B cell (primary cell): ENCODE results near the gene RWDD4. TPM values are rescaled to one million over a fixed set of nuclear protein-coding genes. Genes with fewer than 3 reads are reported as not detected.

ENCODE experiments used
- ATAC-seq: fragments of 200-7000 bp; cut with Tn5 transposase; one replicate; pipeline ENCODE4 v1.10.0; 2021; ENCODE audit warnings: low read depth, mild to moderate bottlenecking, moderate number of reproducible peaks, moderate library complexity
- CTCF ChIA-PET: fragments of 350-600 bp; sonication (Branson Sonifier 250); formaldehyde crosslinking; loops from one replicate; lab custom pipeline; 2021; ENCODE audit warnings: antibody characterized with exemption, inconsistent platforms; lab: Charles Lee
- POLR2A ChIA-PET: fragments of 350-600 bp; sonication (Branson Sonifier 250); formaldehyde crosslinking; loops from one replicate; lab custom pipeline; 2021; ENCODE audit warnings: antibody characterized with exemption; lab: Charles Lee
- DNase-seq: peaks from one replicate; pipeline ENCODE4 v3.0.0; 2013
- H2AFZ ChIP-seq: 2 replicates; pipeline ENCODE4 v1.6.1; 2012; ENCODE audit warnings: mild to moderate bottlenecking, low read depth, low read length; ENCODE audit not compliant: insufficient read depth, poor library complexity, severe bottlenecking
- H3K27ac ChIP-seq, 2 donors: 1 replicate in 1 of 2; 2 replicates in 1 of 2; pipeline ENCODE4 v1.5.1; 2012 to 2013; ENCODE audit warnings: low read length in 2 of 2, mild to moderate bottlenecking in 2 of 2, moderate library complexity in 1 of 2
- H3K27me3 ChIP-seq, 4 experiments: fragments of 200-600 bp in 1 of 4; sonication (generic) in 1 of 4; replicated peaks in 1 of 4; 1 replicate in 2 of 4; 2 replicates in 2 of 4; pipeline versions ENCODE4 v1.6.1 to v1.7.0; 2013 to 2016; ENCODE audit warnings: low read length in 3 of 4, mild to moderate bottlenecking in 2 of 4, mixed read lengths in 1 of 4, moderate library complexity in 1 of 4; ENCODE audit not compliant: insufficient read depth in 4 of 4, control insufficient read depth in 3 of 4; ENCODE audit errors: control extremely low read depth in 1 of 4
- H3K36me3 ChIP-seq, 2 experiments: replicated peaks in 1 of 2; 1 replicate in 1 of 2; 2 replicates in 1 of 2; pipeline versions ENCODE4 v1.6.1 to v1.7.1; 2013; ENCODE audit warnings: low read length in 1 of 2; ENCODE audit not compliant: insufficient read depth in 2 of 2, control insufficient read depth in 1 of 2; ENCODE audit errors: control extremely low read depth in 1 of 2, extremely low read depth in 1 of 2
- H3K4me1 ChIP-seq, 2 donors: fragments of 200-600 bp in 1 of 2; sonication (generic) in 1 of 2; 1 replicate in 1 of 2; 2 replicates in 1 of 2; pipeline versions ENCODE4 v1.5.1 to v1.6.1; 2013 to 2017; ENCODE audit warnings: low read length in 2 of 2; ENCODE audit not compliant: control insufficient read depth in 2 of 2, insufficient read depth in 2 of 2
- H3K4me2 ChIP-seq: replicated peaks from 2 replicates; pipeline ENCODE3; 2012; ENCODE audit warnings: mild to moderate bottlenecking, low read depth, low read length; ENCODE audit not compliant: poor library complexity, severe bottlenecking
- H3K4me3 ChIP-seq, 5 experiments: fragments of 200-600 bp in 1 of 5; sonication (generic) in 1 of 5; 1 replicate in 3 of 5; 2 replicates in 2 of 5; pipeline versions ENCODE4 v1.5.1 to v1.7.0; 2011 to 2016; ENCODE audit warnings: low read length in 4 of 5, mild to moderate bottlenecking in 4 of 5, low read depth in 2 of 5, control low read depth in 1 of 5, moderate library complexity in 1 of 5; ENCODE audit not compliant: insufficient read depth in 1 of 5; ENCODE audit errors: control extremely low read depth in 1 of 5, extremely low read depth in 1 of 5
- H3K79me2 ChIP-seq: fragments of 200-600 bp; sonication (generic); one replicate; pipeline ENCODE4 v1.6.0; 2016; ENCODE audit warnings: low read length; ENCODE audit not compliant: control insufficient read depth, insufficient read depth
- H3K9ac ChIP-seq: fragments of 200-600 bp; sonication (generic); 2 replicates; pipeline ENCODE4 v1.6.1; 2017; ENCODE audit warnings: mild to moderate bottlenecking, low read length, moderate library complexity
- H3K9me3 ChIP-seq, 3 donors: one replicate each; pipeline versions ENCODE4 v1.6.1 to v1.7.1; 2013; ENCODE audit warnings: low read length in 2 of 3; ENCODE audit not compliant: control insufficient read depth in 2 of 3, insufficient read depth in 1 of 3; ENCODE audit errors: control extremely low read depth in 1 of 3
- H4K20me1 ChIP-seq: 2 replicates; pipeline ENCODE4 v1.6.0; 2012; ENCODE audit warnings: mild to moderate bottlenecking, low read length; ENCODE audit not compliant: insufficient read depth, control insufficient read depth, poor library complexity, severe bottlenecking
- H3K27ac Mint-ChIP-seq: one replicate; pipeline ENCODE4 v1.8.0; 2021; ENCODE audit warnings: mixed read lengths
- H3K27me3 Mint-ChIP-seq: one replicate; pipeline ENCODE4 v1.8.0; 2021; ENCODE audit warnings: mixed read lengths
- H3K4me1 Mint-ChIP-seq: one replicate; pipeline ENCODE4 v1.8.0; 2021; ENCODE audit warnings: mixed read lengths
- H3K4me3 Mint-ChIP-seq: one replicate; pipeline ENCODE4 v1.8.0; 2021; ENCODE audit warnings: mixed read lengths
- H3K9me3 Mint-ChIP-seq: one replicate; pipeline ENCODE4 v1.8.0; 2022; ENCODE audit warnings: mixed read lengths; ENCODE audit not compliant: insufficient read depth
- CTCF ChIP-seq: fragments of 200-600 bp; IDR thresholded peaks from one replicate; pipeline ENCODE4 v1.8.0; 2022; ENCODE audit warnings: antibody characterized with exemption, mild to moderate bottlenecking
- EZH2 ChIP-seq: IDR thresholded peaks from 2 replicates; pipeline ENCODE4 v1.6.1; 2012; ENCODE audit warnings: borderline replicate concordance, low read depth, mild to moderate bottlenecking, moderate library complexity, low read length; ENCODE audit not compliant: insufficient read depth, poor library complexity, severe bottlenecking
- intact Hi-C: fragments of 100-400 bp; cut with micrococcal nuclease; formaldehyde crosslinking; loops from one replicate; pipeline ENCODE4 v1.10.0; 2022
- polyA plus RNA-seq: library from polyadenylated mRNA; depleted of rRNA; stranded (reverse); fragments of >200 nt; gene quantifications from 2 replicates; pipeline ENCODE4 v1.2.3, GENCODE V29; 2012
- total RNA-seq, 2 donors: library from RNA; stranded (reverse); fragments of 120-200 nt in 1 of 2; gene quantifications; 1 replicate in 1 of 2; 2 replicates in 1 of 2; pipeline versions ENCODE4 v1.2.3 to v1.2.4, GENCODE V29; 2013 to 2022

Gene RWDD4
- total and polyA plus RNA-seq, 2 donors (not counting 1 experiment from before 2014, with no cell fraction given), result 3.0 to 16.3 TPM

- H3K36me3 ChIP-seq, result peaks cover 13 to 86% of the 10 kb centered on the region in 2 experiments
- no peaks in the 10 kb centered on the region for H4K20me1 ChIP-seq
- ChIA-PET POLR2A (no interaction called here), CTCF (interaction anchor here (0.5 kb wide), 1 partner anchor 211 kb away, joined by 3 read pairs; no protein-coding TSS in a partner anchor)
- ATAC-seq, result no peak
- DNase-seq, result no peak
- no peaks in the 10 kb centered on the region for H3K27me3 Mint-ChIP-seq
- no peak overlapping the region for H2AFZ ChIP-seq
- H3K27ac ChIP-seq, result no peak overlapping the region
- H3K4me3 ChIP-seq, result no peak overlapping the region
- no peak overlapping the region for H3K27ac Mint-ChIP-seq
- no peaks in the 10 kb centered on the region for H3K9me3 Mint-ChIP-seq
- H3K79me2 ChIP-seq, result no peaks in the 10 kb centered on the region
- TF ChIP-seq EZH2 (no peak), CTCF (no peak)
- intact Hi-C loops, result no loop called here
- no peak overlapping the region for H3K4me2 ChIP-seq
- H3K4me3 Mint-ChIP-seq, result no peak overlapping the region
- no peak overlapping the region for H3K9ac ChIP-seq
- H3K27me3 ChIP-seq, result no peaks in the 10 kb centered on the region
- no peaks in the 10 kb centered on the region for H3K4me1 Mint-ChIP-seq
- H3K4me1 ChIP-seq, result no peaks in the 10 kb centered on the region
- H3K9me3 ChIP-seq, result peaks cover 0 to 4% (median 0%) of the 10 kb centered on the region in 3 donors
Measured at GRCh38 chr4:183698909-183699308, 39.9 kb upstream of the RWDD4 start.

GRCh38 chr4:183691897-183692296, 32.9 kb upstream of the RWDD4 start:
- Mint-ChIP-seq H3K27me3 (no peaks in the 10 kb centered on the region), H3K4me3 (no peak overlapping the region), H3K4me1 (no peaks in the 10 kb centered on the region), H3K9me3 (no peaks in the 10 kb centered on the region), H3K27ac (no peak overlapping the region)
- ATAC-seq (no peak), DNase-seq (no peak)
- Histone ChIP-seq H3K9ac (no peak overlapping the region), H3K4me3 (no peak overlapping the region), H3K27me3 (no peaks in the 10 kb centered on the region), H3K4me2 (no peak overlapping the region), H3K79me2 (no peaks in the 10 kb centered on the region), H3K36me3 (peaks cover 20 to 79% of the 10 kb centered on the region in 2 experiments), H2AFZ (no peak overlapping the region), H3K27ac (no peak overlapping the region), H3K4me1 (no peaks in the 10 kb centered on the region), H4K20me1 (no peaks in the 10 kb centered on the region), H3K9me3 (no peaks in the 10 kb centered on the region)
- TF ChIP-seq CTCF, result no peak
- TF ChIP-seq EZH2, result no peak
- intact Hi-C loops, result no loop called here
- POLR2A ChIA-PET, result no interaction called here
- CTCF ChIA-PET, result no interaction called here
